ENCODE results near the gene SLC4A3.

- TF ChIP-seq, protein P1, sequence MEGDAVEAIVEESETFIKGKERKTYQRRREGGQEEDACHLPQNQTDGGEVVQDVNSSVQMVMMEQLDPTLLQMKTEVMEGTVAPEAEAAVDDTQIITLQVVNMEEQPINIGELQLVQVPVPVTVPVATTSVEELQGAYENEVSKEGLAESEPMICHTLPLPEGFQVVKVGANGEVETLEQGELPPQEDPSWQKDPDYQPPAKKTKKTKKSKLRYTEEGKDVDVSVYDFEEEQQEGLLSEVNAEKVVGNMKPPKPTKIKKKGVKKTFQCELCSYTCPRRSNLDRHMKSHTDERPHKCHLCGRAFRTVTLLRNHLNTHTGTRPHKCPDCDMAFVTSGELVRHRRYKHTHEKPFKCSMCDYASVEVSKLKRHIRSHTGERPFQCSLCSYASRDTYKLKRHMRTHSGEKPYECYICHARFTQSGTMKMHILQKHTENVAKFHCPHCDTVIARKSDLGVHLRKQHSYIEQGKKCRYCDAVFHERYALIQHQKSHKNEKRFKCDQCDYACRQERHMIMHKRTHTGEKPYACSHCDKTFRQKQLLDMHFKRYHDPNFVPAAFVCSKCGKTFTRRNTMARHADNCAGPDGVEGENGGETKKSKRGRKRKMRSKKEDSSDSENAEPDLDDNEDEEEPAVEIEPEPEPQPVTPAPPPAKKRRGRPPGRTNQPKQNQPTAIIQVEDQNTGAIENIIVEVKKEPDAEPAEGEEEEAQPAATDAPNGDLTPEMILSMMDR (IDR thresholded peaks at IDR 0.05): no peak
- TF ChIP-seq POLR2A (IDR thresholded peaks at IDR 0.05): no peak
Observed at GRCh38 chr2:219671279-219671678, 43.8 kb downstream of the SLC4A3 start.

Measured in lower leg skin (tissue), 3 donors.